KOPT-K1 (cell line): ENCODE measurements around the gene CASZ1.

Source experiments
- H3K27ac ChIP-seq: fragments of 200-600 bp; sonication (generic); 2 replicates; pipeline ENCODE4 v1.5.1; 2016; ENCODE audit warnings: antibody characterized with exemption, mild to moderate bottlenecking, low read depth, low read length; ENCODE audit not compliant: poor library complexity, severe bottlenecking
- H3K36me3 ChIP-seq: fragments of 200-600 bp; sonication (generic); 2 replicates; pipeline ENCODE4 v1.5.1; 2017; ENCODE audit warnings: antibody characterized with exemption, mild to moderate bottlenecking, low read length, moderate library complexity; ENCODE audit not compliant: insufficient read depth
- H3K9me3 ChIP-seq: fragments of 200-600 bp; sonication (generic); 2 replicates; pipeline ENCODE4 v1.5.1; 2017; ENCODE audit warnings: antibody characterized with exemption, low read length, mild to moderate bottlenecking; ENCODE audit not compliant: insufficient read depth, poor library complexity, severe bottlenecking

The CASZ1 gene

GRCh38 chr1:10829965-10830515 lies 33.6 kb upstream of the CASZ1 start:
- no peak overlapping the region for H3K27ac ChIP-seq

GRCh38 chr1:10829067-10829818 lies 32.8 kb upstream of the CASZ1 start:
- Histone ChIP-seq H3K36me3 (no peaks in the 10 kb centered on the region), H3K9me3 (no peaks in the 10 kb centered on the region), H3K27ac (no peak overlapping the region)

More at GRCh38 chr1:10829965-10830515, 33.6 kb upstream of the CASZ1 start:
- no peaks in the 10 kb centered on the region for H3K36me3 ChIP-seq
- no peaks in the 10 kb centered on the region for H3K9me3 ChIP-seq

- no peak overlapping the region for H3K27ac ChIP-seq
- H3K9me3 ChIP-seq: no peaks in the 10 kb centered on the region
- no peaks in the 10 kb centered on the region for H3K36me3 ChIP-seq
Observed at GRCh38 chr1:10827377-10828333, 31.2 kb upstream of the CASZ1 start.

DNA sequence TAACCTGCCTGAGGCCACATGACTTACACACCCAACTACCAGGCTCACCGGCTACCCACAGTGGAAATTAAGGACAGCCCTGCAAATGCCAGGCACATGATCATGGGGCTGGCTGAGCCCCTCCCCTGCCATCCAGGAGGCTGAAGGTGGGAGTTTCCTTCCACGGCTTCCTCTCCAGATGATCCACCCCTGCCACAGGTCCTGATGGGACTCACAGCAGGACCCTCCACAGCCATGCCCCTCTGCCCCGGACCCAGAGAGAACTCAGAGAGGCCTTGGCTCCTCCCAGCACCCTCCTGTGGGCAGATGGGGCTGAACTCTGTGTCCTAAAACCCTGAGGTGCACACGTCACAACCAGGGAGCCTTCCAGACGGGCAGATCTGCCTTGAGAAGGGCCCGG lies 29.1 kb upstream of the CASZ1 start:
- Histone ChIP-seq H3K36me3 (no peaks in the 10 kb centered on the region), H3K9me3 (no peaks in the 10 kb centered on the region), H3K27ac (no peak overlapping the region)

GRCh38 chr1:10824821-10825540 lies 28.5 kb upstream of the CASZ1 start:
- Histone ChIP-seq H3K36me3 (no peaks in the 10 kb centered on the region), H3K27ac (no peak overlapping the region), H3K9me3 (no peaks in the 10 kb centered on the region)

- H3K9me3 ChIP-seq: no peaks in the 10 kb centered on the region
- H3K27ac ChIP-seq: no peak overlapping the region
- no peaks in the 10 kb centered on the region for H3K36me3 ChIP-seq
Observed at GRCh38 chr1:10823000-10823401, 26.6 kb upstream of the CASZ1 start.

- Histone ChIP-seq H3K27ac (no peak overlapping the region), H3K9me3 (no peaks in the 10 kb centered on the region), H3K36me3 (no peaks in the 10 kb centered on the region)
Observed at GRCh38 chr1:10821388-10821787, 24.9 kb upstream of the CASZ1 start.

DNA sequence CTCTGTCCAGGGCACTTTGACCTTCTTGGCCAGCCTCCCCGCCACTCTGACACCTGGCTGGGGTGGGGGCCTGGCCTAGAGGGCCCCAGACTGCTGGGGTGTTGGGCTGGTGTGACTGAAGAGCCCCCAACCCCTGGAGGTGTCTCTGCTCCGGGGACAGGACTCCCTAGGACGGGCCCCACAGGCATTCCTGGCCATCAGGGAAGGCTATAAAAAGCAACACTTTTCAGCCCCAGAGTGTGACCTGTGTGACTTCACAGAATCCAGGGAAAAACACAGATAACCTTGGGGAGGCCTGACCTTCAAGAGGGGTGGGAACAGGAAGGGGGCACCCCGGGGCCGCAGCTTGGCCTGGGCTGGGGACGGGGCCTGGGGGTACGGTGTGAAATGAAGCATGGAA lies 24.0 kb upstream of the CASZ1 start:
- H3K36me3 ChIP-seq: no peaks in the 10 kb centered on the region
- H3K27ac ChIP-seq: no peak overlapping the region

DNA sequence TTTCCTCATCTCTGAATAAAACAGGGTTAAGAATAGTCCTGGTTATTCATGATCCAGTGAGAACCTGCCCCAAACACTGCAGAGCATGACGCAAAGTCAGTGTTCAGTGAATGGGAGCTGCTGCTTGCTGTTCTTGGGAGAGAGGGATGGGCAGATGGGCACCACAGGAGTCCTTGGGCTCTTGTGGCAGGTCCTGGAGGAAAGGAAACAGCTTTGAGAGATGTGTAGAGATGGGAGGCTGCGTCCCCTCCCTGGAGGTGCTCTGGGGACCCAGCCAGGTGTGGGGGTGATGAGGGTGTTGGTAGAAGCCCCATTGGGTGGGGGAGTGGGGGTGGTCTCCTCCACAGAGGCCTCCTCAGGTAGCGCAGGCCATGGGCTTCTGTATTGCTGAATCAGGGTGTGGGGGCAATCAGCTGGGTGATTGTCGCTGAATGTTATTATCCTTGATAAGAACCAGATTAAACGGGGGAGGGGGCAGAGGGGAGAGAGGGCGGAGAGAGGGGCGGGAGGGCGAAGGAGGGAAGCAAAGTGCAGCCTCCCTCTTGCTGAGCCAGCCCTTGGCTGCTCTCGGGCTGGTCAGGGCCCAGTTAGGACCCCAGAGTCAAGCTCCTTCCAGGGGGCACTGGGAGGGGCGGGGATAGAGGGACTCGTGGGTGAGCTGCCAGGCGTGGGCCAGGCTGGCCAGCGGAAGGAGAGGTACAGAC lies 22.9 kb upstream of the CASZ1 start:
- H3K27ac ChIP-seq: no peak overlapping the region
- H3K9me3 ChIP-seq: no peaks in the 10 kb centered on the region
- no peaks in the 10 kb centered on the region for H3K36me3 ChIP-seq

More for the DNA sequence above, 24.0 kb upstream of the CASZ1 start:
- H3K9me3 ChIP-seq: no peaks in the 10 kb centered on the region

GRCh38 chr1:10818262-10819197 lies 22.1 kb upstream of the CASZ1 start:
- H3K9me3 ChIP-seq: no peaks in the 10 kb centered on the region
- H3K27ac ChIP-seq: no peak overlapping the region
- no peaks in the 10 kb centered on the region for H3K36me3 ChIP-seq

DNA sequence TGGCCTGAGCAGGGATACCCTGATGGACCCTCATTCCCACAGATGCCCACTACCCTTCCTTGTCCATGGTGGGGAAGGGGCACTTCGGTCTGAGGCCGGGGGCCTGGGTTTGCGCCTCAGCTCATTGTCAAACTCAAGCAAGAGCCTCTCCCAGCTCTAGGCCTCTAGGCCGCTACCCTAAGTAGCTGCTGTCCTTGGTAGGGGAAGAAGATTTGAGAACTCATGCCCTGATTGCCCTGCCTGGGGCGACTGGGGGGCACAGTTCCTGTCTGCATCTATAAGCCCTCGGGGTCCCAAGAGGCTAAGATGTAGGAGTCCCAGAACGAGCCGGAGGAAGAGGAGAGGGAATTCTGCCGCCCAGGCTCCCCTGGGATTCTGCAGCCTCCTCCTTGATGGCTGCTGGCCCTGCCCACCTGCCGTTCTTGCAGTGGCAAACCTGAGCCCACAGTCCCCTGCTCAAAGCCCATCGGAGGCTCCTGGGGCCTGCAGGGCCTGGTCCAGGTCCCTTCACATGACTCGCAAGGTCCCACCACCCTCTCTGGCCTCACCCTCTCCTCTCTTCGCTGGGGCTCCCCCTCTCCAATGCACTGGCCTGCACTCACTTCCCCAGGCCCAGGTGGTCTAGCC lies 20.4 kb upstream of the CASZ1 start:
- Histone ChIP-seq H3K36me3 (no peaks in the 10 kb centered on the region), H3K27ac (no peak overlapping the region)

DNA sequence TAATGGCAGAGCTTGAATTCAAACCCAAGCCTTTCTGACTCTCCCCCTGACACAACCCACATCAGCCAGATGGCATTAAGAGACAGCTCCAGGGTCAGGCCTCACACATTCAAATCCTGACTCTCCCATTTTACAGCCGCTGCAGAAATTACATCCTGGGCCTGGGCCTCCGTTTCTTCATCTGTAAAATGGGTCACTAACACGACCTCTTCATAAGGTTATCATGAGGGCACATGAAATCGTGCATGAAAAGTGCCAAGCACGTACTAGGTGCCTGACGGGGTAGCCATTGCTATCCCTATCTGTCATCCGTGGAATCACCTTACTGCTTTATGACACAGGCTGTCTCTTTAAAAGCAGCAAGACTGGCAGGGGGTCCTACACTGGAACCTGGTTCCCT lies 19.8 kb upstream of the CASZ1 start:
- H3K27ac ChIP-seq: no peak overlapping the region
- no peaks in the 10 kb centered on the region for H3K36me3 ChIP-seq
- H3K9me3 ChIP-seq: no peaks in the 10 kb centered on the region

More for the DNA sequence above, 20.4 kb upstream of the CASZ1 start:
- H3K9me3 ChIP-seq: no peaks in the 10 kb centered on the region

DNA sequence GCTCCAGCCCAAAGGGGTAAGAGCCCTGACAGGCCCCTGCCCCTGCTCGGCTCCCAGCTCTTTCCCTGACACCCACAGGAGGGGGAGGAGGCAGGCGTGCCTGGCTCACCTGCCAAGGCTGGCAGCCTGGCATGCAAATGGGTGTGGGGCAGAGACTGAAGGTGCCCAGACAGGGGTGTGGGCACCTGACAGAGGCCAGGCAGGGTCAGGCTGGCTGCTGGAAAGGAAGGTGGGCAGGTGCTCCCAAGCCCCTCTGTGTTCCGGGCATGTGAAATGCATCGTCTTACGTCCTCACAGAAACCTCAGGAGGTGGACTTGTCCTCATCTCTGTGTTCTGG lies 19.4 kb upstream of the CASZ1 start:
- Histone ChIP-seq H3K27ac (no peak overlapping the region), H3K9me3 (no peaks in the 10 kb centered on the region), H3K36me3 (no peaks in the 10 kb centered on the region)
